ENCODE data around the gene CFAP45.
"Not testable (repeated sequence)": the region's sequence is repeated elsewhere in the genome, so short reads cannot be mapped to it uniquely, and the experiment has no call there.

CFAP45 gene

DNA sequence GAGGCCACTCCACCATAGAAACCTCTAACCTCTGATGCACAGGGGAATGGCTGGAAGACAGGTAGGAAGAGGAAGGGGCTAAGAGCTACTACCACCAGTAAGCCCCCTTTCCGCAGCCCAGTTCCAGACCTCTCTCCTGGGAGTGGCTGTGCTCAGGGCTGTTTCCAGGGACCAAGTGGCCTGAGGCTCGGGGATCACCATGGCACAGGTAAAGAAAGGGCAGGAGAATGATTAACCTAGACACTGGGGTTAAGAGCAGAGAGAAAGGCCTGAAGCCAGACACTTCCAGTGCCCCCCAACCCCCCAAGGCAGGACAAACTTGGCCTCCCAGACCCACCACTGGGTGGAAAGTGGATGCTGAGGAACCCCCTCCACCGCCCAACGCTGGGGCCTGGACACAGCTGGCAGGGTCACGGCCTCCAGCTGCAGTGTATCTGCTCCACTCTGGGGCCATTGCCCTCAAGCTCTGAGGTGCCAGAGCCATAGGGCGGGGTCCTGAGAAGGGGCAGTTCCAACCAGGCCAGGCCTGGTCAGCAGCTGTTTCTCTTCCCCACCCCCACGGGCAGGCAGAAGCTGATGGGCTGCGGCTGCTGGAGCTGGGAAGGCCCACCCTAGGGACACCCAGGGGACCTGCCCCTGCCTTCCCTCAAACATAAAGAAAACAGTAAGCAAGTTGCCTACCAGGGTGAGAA is 22.7 kb upstream of the CFAP45 start:
- no peak for DNase-seq

DNA sequence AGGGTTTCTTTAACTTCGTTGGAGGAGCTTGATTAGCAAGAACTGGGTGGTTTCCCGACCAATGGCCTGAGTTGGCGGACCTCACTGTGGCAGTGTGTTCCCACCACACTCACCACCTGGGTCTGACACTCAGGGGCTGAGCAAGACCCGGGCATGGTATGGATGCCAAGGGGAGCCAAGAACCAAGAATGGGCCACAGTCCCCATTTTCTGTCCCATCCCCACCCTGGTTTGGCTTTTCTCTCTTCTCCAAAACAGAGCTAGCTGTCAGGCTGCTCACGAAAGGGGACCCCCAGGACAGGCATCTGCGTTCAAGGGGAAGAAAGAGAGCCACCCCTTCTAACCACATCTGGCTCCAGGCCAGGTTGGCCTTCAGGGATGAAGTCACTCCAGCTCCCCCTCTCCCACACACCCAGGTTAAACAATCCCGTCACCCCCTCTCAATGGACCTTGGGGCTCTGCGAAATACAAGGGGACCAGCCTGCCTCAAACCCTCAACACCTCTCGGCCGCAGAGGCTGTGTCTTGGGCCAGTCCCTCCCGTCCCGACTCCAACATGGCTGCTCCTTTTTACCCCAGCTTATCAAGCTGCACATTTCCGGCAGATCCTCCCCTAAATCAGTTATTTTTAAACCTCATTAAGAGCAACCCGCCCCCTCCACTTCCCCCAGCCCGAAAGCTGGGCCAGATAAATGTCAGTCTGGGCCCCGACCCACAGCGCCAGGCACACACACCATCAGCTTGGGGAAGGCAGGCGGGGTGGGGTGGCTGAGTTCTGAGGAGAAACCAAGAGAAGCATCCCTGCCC is 21.9 kb upstream of the CFAP45 start:
- peak; percentile 43 for DNase-seq

DNA sequence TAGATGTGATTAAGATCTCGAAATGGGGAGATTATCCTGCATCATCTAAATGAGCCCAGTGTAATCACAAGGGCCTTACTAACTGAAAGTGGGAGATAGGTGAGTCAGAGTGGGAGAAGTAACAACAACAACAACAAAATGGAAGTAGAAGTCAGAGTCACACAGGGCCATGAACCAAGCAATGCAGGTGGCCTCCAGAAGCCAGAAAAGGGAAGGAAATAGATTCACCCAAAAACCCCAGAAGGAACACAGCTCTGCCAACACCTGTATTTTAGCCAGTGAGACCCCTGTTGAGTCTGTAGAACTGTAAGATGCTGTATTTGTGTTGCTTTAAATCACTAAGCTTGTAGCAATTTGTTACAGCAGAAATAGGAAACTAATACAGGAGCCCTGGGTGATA is 21.3 kb upstream of the CFAP45 start:
- DNase-seq = no peak

DNA sequence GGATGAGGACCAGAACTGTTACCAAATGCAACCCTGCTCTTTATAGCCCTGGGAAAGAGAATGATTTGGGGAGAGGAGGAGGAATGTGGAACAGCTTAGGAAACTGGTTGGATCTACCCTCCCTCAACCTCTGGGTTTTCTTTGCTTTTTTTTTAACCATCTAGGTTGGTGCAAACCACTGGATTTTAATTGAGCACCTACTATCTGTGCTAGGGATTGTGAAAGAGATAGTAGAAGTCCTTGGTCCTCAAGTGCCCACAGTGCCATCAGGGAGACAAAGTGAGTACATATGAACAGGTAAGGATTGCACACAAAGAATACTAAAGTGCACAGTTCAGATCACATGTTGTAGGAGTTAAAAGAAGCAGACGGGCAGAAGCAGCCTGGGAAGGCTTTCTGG is 20.7 kb upstream of the CFAP45 start:
- DNase-seq = no peak

DNA sequence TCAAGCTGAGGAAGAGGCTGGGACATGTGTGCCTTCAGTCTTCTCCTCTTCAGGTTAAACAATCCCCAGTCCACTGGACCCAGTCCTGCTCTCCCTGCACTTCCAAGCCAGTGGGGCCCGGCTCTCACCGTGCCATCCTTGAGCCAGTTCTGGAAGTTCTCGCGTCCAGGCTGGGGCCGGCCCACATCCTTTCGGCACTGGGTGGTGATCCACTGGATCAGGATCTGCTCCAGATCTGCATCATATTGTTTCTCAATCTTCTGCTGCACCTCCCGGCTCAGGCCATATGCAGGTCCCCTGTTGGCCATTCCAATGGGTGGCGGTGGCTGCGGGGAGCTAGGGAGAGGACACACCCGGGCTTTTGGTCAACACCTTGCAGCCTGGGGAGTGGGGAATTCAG is 20.2 kb upstream of the CFAP45 start:
- no peak for DNase-seq

DNA sequence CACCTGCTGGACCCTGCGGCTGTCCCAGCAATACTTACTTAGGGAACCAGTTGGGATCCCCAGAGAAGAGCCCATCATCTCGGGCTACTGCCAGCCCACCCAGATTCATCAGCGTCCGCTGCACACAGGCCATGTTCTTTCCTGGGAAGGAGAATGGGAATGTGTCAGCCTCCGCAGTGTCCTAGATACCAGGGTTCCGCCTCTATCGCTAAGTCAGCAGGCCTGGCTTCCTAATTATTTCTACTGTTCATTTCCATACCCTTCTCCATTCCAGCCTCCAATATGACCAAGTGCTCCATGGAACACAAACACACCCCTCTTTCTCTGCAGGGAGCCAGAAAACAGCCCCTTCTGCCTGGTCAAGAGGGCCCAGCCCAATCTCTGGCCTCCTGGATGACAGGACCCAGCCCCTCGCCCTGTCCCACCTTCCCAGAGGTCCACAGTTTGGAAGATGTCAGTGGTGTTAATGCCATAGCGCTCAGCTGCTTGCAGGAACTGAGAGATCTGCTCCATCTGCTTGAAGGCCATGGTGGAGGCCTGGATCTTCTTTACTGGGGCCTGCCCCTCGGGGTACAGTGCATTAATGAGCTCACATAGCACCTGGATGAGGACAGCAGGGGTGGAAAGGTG is 19.4 kb upstream of the CFAP45 start:
- no peak for DNase-seq

DNA sequence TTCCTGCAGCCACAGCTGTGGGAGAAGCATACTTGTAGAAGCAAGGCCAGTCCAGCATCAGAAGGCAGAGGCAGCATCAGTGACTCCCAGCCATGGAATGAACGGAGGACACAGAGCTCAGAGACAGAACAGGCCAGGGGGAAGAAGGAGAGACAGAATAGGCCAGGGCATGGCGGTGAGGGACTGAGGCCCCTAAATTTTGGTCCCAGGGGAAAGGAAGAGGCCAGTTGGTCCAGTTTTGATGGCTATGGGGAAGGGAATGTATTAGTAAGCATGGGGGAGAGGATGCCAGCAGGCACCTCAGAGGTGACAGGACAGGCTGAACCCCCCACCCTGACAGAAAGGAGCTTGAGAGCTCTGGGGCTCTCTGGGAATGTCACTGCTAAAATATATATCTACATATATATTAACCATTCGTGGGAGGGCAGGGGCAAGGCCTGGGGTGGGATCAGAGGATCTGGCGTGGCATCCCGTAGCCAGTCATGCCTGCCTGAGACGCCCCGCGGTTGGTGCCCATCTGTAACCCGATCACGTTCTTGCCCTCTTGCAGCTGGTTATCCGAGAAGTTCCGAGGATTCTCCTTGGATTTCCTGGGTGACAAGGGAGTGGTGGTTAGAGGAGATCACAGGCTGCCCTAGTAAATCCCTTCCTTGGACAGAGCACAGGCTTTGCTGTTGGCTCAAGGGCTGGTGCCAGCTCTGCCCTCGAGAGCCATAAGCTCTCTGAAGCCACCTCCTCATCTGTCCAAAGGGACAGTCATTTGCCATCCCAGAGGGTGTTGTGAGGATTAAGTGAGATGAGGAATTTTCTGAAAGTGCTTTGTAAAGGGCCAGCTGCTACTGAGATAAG is 18.6 kb upstream of the CFAP45 start:
- no peak for DNase-seq

DNA sequence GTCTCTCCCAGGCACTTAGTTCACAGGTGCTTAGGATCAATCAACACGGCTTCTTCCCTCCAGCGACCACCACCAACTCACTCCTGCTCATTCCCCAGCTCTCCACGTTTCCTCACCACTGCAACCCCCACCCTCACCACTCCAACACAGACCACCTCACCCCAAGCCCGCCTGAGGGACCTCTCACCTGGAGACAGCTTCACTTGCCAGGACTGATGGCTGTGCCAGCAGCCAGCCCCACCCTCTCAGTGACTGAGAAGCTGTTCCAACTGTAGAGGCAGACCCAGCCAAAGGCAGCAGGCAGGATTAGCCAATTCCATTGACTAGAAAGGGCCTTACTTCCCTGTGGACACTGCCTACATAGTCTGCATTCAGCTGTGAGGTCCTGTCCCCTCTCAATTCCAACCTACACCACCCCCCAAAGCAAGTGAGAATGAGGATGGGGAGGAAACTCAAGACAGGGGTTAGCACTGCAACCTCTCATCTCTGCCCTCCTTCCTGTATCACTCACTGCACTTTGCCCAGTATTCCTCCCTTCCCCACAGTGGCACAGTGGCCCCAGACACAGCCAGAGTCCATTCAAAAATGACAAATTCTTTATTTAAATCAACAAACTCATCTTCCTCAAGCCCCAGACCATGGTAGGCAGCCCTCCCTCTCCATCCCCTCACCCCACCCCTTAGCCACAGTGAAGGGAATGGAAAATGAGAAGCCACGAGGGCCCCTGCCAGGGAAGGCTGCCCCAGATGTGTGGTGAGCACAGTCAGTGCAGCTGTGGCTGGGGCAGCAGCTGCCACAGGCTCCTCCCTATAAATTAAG is 17.8 kb upstream of the CFAP45 start:
- no peak for DNase-seq

DNA sequence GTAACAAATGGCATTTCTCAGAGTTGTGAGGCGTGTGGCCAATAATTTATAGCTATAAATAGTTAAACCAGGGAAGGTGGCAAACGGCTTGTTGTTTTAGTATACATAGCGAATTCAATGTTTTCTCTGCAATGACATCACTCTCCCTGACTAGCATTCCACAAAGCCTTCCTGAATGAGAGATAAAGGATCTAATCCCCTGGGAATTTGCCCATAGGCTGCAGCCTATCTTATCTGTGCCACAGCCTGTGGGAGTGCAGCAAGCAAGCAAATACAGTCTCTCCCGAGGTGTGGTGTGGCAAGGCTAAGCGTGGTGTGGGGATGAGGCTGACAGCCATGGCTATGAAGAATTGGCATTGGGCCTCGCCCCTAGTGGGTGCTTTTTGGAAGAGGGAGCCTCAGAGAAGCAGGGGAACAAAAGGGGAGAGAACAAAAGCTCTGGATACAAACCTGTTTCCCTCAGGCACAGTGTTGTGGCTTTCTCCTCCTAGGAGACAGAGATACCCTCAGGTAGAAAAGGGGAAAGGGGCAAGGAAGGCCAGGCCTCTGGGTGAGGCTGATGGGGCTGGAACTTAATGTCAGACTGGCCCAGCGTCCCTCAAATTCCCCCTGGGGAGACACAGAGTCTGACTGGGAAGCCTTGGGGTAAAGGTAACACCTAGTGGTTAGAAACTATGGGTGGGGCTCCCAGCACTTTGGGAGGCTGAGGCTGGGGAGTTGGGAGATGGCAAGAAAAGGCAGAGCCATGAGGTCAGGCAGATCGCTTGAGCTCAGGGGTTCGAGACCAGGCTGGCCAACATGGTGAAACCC is 16.5 kb upstream of the CFAP45 start:
- DNase-seq = no peak

DNA sequence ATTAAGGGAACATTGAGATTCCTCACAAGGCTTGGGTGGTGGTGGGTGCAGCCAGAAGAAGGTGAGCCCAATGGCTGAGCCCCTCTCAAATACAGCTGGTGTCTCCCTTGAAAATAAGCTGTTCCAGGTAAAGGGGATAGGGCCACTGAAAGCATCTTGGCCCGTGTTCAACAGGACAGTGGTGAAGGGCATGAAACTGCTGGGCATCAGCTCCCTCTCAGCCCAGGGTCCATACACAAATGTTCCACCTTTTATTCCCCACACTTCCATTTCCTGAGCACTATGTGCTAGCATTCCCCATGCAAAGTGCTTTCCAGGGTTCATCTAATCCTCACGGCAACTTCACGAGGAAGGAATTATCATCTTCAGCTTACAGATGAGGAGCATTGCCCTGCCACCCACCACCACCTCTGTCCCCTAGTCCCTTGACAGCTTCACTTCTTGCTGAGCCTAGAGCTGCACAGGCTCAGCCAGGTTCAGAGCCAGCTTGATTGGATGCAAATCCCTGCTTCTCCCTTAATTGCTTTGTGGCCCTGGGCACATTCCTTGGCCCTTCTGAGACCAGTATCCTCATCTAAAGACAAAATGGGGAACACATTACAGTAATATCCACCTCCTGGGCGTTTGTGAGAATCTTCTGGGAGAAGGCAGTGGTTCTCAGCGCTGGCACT is 15.7 kb upstream of the CFAP45 start:
- DNase-seq = no peak

DNA sequence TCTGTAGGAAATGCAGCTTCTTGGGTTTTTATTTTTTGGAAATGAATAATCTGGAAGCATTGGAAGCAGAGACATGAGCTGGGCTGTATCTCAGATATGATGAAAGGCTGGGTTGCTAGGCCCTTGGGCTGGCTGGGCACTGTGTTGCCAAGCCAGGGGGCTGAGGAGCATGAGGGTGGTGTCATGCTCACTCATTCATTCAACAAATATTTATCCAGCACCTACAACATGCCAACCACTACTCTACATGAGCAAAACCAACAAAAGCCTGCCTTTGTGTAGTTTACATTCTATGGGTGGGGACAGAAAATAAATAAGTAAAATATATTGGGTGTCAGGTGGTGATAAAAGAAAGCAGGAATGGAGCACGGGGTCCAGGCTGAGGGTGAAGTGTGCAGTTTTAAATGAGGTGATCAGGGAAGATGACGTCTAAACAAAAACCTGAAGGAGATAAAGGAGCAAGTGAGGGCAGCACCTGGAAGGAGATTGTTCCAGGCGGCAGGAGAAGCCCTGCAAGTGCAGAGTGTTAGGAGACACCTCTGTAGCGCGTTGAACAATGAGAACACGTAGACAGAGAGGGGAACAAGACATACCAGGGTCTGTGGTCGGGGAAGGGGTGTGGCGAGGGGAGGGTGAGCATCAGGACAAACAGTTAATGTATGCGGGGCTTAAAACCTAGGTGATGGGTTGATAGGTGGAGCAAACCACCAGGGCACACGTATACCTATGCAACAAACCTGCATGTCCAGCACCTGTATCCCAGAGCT is 14.5 kb upstream of the CFAP45 start:
- no peak for DNase-seq

DNA sequence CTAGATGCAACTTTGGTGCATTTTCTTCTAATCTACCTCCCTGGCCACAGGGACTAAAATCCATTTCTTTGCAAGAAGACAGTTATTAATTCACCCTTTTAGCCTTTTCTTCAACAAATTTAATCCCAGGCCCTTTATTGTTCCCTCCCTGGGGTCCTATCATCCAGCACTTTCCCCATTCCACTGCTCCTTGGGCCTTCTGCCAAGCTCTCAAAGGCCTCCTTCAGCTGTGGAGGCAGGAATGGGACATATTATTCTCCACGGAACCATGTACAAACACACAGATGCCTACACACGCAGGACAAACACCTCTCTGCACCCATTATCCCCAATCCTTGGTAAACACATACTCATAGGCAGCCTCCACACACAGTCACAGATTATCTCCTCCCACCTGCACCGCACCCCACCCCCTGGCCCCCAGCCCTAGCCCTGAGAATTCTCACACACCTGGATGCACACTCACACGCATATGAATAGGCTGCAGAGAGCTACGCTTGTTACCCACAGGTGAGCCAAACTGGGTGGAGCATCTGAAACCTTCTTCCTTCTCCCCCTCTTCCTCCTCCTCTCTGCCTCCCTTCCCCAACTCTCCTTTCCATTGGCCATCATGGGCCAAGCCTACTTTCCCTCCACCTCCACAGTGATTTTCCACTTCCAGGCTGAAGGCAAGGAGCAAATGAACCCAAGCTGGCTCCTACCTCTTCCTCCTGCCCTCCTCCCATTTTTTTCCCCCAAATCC is 13.7 kb upstream of the CFAP45 start:
- no peak for DNase-seq

DNA sequence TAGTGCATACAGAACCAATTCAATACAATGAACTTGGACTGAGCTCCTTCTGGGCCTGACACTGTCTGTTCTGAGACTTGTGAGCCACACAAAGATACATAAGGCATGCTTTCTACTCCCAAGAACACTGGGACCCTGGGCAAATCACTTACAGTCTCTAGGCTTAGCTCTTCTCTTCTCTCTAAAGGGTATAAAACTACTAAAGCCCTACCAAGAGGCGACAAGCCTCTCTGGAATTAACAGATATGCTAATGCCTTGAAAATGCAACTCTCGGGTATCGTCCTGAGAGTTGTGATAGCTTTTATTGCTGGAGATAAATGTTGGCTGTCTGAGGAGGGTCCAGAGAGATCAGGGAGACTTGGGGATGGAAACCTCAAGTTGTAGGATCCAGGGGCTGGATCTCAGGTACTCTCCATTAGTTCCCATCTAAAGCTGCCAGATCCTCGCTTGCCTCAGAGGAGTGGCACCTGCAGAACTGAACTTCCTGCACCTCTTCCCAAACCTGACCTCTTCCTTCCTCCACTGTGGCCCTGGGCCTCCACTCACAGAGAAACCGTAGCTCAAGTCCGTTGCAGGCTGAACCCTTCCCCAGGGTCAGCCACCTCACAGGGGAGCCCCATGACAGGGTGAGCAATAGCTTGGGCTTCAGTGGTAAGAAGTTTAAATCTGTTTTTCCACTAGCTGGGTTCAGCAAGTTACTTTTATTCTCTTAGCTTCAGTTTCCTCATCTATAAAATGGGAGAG is 11.5 kb upstream of the CFAP45 start:
- DNase-seq = no peak

DNA sequence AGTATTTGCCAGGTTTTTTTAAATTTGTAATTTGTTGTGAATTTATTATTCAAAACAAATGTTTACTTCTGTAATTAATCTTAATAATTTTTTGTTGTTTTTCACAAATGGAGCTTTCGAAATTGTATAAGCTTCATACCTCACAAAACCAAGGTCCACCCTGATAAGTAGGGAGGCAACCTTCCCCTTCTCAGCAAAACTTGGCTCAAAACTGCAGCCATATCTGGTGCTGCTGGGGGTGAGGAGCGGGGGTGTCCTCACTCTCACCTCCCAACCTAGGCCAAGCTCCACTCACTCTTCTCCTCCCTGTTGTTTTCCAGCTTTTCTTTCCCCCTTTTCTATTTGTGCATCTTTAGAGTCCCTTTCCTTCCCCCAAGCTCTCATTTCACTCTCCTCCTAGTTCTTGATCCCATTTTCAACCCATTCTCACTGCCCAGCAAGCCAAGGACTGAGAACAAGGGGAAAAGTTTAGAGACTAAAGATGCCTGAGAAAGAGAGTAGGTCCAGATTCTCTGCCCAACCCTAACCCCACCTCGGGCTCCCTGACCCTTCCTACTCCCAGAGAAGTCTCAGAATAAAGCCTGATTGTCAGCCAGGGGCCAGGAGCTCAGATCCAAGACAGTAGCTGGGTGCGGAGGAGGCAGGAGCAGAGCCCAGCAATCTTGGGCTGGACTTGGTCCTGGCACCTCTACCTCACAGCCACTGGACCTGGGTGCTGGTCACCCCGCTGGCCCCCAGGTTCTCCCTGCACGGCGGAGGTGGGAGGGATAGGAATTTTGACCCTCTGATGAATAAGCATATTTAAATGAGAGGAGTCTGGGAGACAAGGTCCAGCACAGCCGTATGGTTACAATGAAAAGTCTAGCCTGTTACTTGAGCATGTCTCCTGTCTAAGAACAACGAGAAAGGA is 8.3 kb upstream of the CFAP45 start:
- DNase-seq = no peak

DNA sequence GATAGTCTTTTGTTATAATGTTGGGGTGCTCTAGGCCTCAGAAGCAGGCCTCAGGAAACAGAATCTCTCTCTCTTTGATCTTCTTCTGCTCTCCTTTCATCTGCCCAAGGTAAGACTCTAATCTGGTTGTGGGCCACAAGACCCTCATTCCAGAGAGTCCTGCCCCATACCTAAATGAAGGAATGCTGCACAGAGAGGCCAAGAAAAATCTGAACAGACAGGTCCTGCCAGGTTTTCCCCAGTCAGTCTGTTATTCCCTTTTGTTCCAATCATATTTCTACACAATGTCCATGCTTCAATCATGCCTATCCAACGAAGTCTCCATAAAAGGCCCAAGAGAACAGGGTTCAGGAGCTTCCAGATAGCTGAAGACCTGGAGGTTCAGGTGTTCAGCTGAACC is 7.0 kb upstream of the CFAP45 start:
- no peak for DNase-seq

DNA sequence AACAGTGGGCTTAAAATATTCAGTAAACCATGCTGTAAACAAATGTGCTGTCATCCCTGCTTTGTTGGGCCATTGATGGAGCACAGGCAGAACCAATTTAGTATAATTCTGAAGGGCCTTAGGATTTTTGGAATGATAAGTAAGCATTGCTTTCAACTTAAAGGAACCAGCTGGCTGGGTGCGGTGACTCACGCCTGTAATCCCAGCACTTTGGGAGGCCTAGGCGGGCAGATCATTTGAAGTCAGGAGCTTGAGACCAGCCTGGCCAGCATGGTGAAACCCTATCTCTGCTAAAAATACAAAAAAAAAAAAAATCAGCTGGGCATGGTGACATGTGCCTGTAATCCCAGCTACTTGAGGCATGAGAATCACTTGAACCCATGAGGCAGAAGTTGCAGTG is 4.1 kb upstream of the CFAP45 start:
- DNase-seq = not testable (repeated sequence)

DNA sequence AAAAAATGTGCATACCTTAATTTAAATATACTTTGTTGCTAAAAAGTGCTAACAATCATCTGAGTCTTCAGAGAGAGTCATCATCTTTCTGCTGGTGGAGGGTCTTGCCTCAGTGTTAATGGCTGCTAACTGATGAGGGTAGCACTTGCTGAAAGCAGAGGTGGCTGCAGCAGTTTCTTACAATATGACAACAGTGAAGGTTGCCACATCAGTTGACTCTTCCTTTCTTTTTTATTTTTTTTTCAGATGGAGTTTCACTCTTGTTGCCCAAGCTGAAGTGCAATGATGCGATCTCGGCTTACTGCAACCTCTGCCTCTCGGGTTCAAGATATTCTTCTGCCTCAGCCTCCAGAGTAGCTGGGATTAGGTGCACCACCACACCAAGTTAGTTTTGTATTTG is 2.6 kb upstream of the CFAP45 start:
- no peak for DNase-seq

Data from activated T-cell treated with anti-CD3 and anti-CD28 coated beads, Interleukin-2, amount 50 U/mL, for 1 hour (primary cell).